T-helper 1 cell (primary cell): ENCODE data around the gene LRRC4C.
A peak's percentile ranks its signal among the peaks of the same experiment; 100 is the strongest.

Experiments used
- DNase-seq, 5 donors: peaks; one replicate each; pipeline ENCODE4 v3.0.0-alpha.2; 2012 to 2020

LRRC4C gene

GRCh38 chr11:41246399-41246745 lies 213.1 kb downstream of the LRRC4C start:
- DNase-seq = peak in 1 of 5 donors; percentile 9

DNA sequence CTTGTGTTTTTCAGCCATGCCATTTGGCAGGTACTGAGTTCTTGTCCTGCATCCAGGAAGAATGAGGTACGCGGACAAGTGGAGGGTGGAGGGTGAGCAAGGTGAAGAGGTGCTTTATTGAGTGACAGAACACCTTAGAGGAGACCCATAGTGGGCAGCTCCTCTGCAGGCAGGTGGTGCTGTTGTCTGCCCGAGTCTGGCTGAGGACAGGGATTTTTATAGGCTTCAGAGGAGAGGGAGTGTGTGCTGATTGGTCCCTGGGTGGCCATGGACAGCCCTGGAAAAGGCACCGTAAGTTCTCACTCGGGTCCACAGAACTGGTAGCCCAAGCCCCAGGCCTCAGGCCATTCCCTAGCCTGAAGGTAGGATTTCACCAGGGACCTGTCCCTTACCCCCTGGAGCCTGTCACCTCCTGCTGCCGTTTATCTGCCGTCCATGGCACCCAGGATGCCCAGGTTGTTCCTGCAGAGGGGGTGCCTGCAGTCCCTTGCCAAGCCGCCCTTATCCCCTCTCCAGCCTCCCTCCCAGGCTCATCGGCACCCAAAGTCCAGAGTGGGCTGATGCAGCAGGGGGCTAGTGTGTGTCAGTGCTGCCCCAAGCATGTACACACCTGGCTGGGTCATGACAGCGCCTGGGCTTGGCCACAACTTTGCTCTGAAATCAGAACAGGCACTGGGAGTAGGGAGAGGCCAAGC lies 213.6 kb downstream of the LRRC4C start:
- DNase-seq = peak in 1 of 5 donors; percentile 6

- no peak for DNase-seq
Measured at GRCh38 chr11:41245184-41245583, 214.3 kb downstream of the LRRC4C start.

DNA sequence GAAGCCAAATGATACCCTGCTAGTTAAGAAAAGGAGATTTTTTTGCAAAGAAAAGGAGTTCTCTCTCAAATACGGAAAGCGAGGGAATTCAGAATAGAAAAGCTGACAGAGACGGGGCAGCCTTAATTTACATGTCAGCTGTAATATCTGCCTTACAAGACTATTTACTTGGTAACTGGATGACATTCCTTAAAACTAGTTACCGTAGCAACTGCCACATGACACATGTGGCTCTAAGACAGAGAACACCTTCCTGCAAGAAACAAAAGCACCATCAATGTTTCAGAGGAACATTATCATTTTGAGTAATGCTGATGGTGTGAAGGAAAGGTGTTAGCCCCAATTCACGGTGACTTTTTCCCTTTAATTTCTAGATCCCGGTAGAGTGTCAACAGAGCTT lies 222.1 kb downstream of the LRRC4C start:
- no peak for DNase-seq

GRCh38 chr11:41235668-41236067 lies 223.8 kb downstream of the LRRC4C start:
- no peak for DNase-seq

GRCh38 chr11:41225856-41226633 lies 233.4 kb downstream of the LRRC4C start:
- DNase-seq = no peak

- no peak for DNase-seq
Measured at GRCh38 chr11:41222236-41222635, 237.2 kb downstream of the LRRC4C start.

DNA sequence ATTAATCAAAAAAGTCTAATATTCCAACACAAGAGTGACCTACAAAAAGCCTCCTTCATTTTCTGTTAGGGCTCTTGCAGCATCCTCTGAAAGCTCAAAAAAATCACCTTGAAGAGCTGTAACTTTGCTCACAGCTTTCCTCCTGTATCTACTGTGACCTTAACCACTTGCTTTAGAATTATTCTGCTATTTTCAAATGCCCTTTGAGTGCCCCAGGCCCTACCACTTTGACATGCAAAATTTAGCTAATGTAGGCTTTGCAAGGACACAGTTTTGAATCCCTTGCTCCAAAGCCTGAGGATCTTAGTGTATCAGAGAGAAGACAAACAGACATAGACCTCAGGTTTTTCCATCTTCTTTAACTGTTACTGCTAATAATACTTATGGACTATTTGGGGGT lies 253.1 kb downstream of the LRRC4C start:
- no peak for DNase-seq

GRCh38 chr11:41201156-41201555 lies 258.3 kb downstream of the LRRC4C start:
- no peak for DNase-seq

GRCh38 chr11:41190437-41191082 lies 268.9 kb downstream of the LRRC4C start:
- DNase-seq = no peak

DNA sequence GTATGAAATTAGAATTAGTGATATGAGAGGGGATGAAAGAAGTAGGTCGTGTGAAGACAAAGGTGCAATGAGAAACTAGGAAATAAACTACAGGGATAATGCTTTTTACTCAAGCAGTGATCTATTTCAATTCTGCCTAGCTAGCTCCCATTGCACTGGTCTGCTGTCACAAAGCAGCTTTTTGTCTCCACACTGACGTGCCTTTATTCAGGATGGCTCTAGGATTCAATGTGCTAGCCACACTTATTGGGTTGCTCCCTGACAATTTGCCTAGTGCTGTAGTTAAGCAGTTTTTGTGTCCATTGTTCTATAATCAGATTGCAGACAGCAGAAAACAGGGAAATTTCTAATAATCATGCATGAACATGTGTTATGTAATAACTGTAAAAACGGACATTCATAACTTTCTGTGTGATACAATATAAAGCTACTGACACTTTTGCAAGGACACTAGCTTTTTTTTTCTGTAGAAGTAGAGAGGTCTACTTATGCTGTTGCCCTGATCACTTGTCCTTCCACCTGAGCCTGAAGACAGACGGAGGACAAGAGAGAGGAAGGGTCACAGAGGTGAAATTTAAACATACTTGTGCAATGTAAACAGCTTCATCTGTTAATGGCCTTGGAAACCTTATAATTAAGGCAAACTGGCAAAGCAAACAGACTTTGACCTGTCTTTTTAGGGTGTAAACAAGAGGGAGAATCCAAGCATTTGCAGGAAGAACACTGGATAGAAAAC lies 269.6 kb downstream of the LRRC4C start:
- DNase-seq = no peak

DNA sequence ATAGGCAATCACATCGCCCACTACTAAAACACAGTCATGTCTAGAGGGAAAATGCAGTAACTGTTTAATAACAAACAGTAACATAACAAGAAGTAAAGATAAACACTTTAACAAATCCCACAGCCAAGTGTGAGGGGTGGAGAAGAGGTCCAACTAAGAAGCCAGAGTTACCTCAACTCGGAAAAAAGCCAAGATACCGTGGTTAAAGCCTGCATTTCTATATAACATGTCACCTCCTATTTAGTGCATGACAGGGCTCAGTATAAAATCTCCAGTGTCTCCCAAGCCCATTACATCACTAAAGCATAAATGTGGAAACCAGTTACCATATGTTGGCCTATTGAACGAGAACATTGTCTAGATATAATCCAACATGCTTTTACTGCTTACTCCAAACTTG lies 281.7 kb downstream of the LRRC4C start:
- DNase-seq = no peak

DNA sequence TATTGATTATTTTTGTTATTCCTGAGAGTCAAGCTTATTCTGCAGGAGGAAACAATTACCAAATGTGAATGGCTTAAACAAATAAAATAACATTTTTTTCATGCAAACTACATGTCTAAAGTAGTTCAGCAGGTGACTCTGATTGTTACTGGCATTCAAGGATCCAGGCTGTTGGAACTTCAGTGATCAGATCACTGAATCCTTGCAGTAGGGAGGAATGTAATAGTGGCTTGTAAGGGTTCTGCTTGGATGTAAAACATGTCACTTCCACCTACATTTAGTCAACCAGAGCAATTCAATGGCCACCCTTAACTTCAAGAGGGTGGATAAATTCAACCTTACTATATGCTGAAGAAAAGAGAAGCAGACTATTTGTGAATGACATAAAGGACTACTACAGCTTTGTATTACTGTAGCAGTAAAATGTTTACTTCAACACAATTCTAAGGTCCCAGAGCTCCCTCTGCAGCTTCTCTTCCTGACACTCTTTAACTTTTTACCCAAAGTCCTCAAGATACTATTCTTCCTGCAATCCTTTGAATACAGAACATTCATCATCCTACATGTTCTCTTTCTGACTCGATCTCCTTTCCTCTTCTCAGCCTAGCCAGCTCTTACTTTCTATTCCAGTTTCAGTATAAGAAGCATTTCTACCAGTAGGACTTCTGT lies 284.0 kb downstream of the LRRC4C start:
- DNase-seq = no peak

DNA sequence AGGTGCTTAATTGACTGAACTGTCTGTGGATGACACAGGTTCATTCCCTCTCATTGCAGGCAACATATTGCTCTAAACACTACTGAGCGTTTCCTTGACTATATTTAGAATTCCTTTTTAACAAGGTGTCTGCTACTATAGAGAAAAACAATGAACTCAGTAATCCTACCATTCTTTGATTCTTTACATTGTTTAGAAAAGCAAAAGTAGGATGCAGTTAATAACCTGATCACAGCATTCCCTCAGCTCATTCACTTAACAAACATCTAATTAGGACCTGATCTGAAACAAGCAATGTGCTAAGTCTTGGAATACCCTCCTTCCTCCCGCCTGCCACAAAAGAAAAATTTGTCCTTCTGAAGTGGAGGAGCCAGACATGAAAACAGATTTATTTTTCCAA lies 313.1 kb downstream of the LRRC4C start:
- DNase-seq = no peak

DNA sequence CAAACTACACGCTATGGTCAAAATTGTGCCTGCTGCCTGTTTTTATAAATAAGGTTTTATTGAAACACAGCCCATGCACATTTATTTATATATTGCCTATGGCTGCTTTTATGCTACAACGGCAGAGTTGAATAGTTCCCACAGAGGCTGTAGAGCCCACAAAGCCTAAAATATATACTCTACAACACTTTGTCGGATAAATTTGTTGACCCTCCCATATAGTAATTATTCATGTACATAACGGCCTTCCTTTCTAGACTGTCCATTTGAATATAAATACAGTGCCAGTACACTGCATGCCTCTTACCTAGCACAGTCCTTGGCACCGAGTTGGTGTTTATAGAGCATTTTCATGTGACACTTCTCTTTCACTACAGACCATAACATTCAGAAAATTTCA lies 314.0 kb downstream of the LRRC4C start:
- DNase-seq = no peak

DNA sequence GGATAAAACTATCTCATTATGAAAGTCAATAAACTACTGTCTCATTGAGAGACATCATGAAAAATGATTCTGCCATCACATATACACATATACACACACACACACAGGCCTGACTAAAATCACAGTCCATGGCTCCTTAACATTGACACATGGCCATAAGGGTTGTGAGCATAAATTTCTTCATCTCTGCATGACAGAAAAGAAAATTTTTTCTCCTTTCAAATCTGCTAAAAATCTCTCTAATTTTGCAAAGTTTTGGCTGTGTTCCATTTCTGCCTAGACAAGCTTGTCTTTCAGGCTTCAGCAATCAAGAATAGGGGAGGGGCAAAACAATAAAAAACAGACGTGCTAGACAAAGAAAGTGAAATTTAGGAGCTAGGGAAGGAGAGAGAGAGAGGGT lies 324.5 kb downstream of the LRRC4C start:
- DNase-seq = no peak

GRCh38 chr11:41133023-41133422 lies 326.4 kb downstream of the LRRC4C start:
- no peak for DNase-seq

- DNase-seq = no peak
Measured at GRCh38 chr11:41121600-41121999, 337.9 kb downstream of the LRRC4C start.

- DNase-seq = no peak
Measured at GRCh38 chr11:41119484-41119883, 340.0 kb downstream of the LRRC4C start.

DNA sequence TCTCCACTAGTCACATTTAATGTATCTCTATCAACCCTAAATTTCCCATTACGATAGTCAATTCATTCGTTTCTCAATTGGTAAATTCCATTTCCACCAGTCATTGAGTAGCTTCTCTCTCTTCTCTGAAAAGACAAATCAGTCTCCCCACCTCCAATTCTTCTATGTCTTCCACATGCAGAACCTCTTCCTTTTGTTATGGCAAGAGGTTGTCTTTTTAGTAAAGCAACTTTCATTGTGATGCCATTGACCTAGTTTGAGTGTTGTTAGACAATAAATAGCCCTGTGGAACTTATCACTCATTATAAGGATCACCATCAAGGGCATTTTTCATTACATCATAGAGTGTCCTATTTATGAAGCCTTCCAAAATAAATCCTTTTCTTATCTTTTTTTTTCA lies 340.9 kb downstream of the LRRC4C start:
- DNase-seq = no peak

DNA sequence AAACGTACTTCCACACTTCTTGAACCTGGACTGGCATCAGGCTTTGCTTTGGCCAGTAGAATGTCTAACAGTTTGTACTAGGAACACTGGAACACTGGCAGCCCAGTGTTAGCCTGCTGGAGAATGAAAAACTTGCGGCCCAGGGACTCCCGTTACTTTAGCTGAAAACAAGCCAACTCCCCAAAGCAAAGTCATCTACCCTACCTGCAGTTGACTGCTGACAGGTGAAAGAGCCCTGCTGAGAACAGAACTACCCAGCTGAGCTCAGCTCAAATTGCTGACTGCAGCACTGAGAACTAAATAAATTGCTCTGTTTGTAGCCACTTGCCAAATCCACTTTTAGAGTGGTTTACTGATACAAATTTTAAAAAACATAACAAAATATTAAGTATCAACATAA lies 342.5 kb downstream of the LRRC4C start:
- DNase-seq = no peak

DNA sequence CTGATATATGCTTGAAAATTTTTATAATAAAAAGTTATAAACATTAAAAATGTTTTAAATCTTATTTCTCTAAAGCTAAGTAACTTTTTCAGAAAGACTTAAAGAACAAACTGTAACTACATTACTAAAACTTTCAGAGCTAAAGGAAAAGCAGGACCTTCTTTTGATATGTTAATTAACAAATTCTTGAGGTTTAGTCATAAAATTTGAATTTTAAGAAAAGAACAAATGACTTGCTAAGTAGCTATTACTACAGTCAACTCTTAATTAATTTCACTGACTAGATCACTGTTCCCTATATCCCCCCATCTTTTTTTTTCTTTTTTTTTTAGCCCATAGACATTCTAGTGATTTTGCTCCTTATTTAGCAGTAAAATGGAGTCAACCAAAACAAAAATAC lies 344.4 kb downstream of the LRRC4C start:
- DNase-seq = no peak

GRCh38 chr11:41113160-41113559 lies 346.3 kb downstream of the LRRC4C start:
- DNase-seq = no peak
